Loucy (cell line): Measurements from ENCODE around the gene VWF.

Experiments
- CTCF ChIP-seq: fragments of 200-600 bp; sonication (generic); conservative IDR thresholded peaks from 2 replicates; pipeline ENCODE4 v1.5.1; 2014; ENCODE audit warnings: mild to moderate bottlenecking, antibody characterized with exemption, low read length
- EZH2phosphoT487 ChIP-seq: fragments of 200-600 bp; IDR thresholded peaks from 2 replicates; pipeline ENCODE4 v1.6.1; 2018; ENCODE audit warnings: antibody characterized with exemption, mild to moderate bottlenecking, moderate library complexity, borderline replicate concordance

GRCh38 chr12:5948696-5949095, 175.8 kb downstream of the VWF start:
- TF ChIP-seq CTCF, result no peak
- no peak for TF ChIP-seq EZH2phosphoT487
